GM18868 (cell line): Measurements from ENCODE around the gene HOMER2.

Source experiments
- ATAC-seq: cut with Tn5 transposase; IDR thresholded peaks from one replicate; pipeline ENCODE4 v1.9.1; 2021; ENCODE audit warnings: mild to moderate bottlenecking, moderate library complexity; ENCODE audit not compliant: unreplicated experiment

The HOMER2 gene

GRCh38 chr15:82933576-82933975 lies 18.9 kb downstream of the HOMER2 start:
- ATAC-seq = no peak

DNA sequence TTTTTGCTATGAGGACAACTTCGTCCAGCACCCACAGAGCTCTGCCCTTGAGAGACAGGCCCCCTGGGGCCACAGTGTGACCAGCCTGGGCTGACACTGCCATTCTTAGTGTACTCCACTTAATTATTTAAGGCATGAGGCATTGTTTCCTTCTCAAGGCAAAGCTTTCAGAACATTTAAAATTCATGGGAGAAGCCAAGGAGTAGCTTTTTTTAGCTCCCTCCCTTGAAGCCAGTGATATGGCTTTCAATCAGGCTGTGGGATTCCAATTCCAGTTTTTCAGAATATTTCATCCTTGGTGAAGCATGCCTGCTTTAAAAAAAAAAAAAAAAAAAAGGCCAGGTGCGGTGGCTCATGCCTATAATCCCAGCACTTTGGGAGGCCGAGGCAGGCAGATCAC lies 21.3 kb downstream of the HOMER2 start:
- ATAC-seq = no peak

DNA sequence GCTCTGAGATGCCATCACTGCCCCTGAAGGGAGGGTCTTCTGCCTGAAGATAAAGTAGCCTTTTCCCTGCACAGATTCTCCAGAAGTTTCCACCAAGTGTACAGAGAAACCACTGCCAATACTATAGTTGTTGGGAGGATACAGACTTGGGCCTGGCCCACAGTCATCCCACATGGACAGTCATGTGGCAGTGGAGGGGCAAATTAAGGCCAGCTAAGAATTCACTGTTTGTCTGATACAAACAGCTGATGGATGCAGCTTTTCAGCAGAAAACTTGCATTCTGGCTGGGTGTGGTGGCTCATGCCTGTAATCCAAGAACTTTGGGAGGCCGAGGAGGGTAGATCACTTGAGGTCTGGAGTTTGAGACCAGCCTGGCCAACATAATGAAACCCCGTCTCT lies 22.1 kb downstream of the HOMER2 start:
- ATAC-seq = no peak

DNA sequence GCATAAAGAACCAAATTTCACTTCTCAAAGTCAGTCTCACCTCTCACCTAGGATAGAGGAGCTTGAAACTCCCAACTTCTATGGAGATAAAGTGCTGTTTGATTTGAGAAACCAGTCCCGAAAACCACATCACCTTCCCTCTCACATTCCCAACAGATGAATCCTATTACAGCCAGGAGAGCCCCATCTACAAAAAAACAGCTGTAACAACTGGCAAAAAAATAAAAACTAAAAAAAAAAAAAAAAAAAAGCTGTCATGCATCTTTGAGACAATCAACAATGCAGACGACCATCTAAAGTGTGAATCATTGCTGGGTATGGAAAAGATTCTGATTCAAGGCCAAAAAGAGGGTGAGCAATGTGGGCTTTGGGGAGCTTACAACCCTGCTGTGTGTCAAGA lies 23.8 kb downstream of the HOMER2 start:
- ATAC-seq = no peak

DNA sequence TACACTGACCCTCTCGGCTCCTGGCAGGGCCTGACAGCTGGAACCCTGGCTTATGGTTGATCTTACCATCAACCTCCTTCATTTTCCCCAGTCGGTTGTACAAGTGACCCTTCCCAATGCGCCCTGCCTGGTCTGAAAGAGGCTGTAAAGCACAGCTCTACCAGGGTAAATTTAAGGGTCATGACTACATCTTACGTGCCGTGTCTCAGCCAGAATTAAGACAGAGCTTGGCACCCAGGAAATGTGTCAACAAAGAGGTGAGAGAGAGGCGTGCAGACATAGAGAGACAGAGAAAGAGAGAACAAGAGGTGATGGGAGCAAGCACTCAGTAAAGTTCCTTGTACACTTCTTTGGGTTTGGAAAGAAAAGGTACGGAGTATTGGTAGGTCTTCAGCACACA lies 28.8 kb downstream of the HOMER2 start:
- ATAC-seq = no peak

- ATAC-seq = no peak
Observed at GRCh38 chr15:82922737-82923136, 29.8 kb downstream of the HOMER2 start.

GRCh38 chr15:82921939-82922338 lies 30.6 kb downstream of the HOMER2 start:
- ATAC-seq = no peak

GRCh38 chr15:82921242-82921641 lies 31.3 kb downstream of the HOMER2 start:
- no peak for ATAC-seq

GRCh38 chr15:82919231-82919886 lies 33.2 kb downstream of the HOMER2 start:
- no peak for ATAC-seq

GRCh38 chr15:82918607-82919230 lies 33.8 kb downstream of the HOMER2 start:
- no peak for ATAC-seq

- no peak for ATAC-seq
Observed at GRCh38 chr15:82918162-82918561, 34.4 kb downstream of the HOMER2 start.

DNA sequence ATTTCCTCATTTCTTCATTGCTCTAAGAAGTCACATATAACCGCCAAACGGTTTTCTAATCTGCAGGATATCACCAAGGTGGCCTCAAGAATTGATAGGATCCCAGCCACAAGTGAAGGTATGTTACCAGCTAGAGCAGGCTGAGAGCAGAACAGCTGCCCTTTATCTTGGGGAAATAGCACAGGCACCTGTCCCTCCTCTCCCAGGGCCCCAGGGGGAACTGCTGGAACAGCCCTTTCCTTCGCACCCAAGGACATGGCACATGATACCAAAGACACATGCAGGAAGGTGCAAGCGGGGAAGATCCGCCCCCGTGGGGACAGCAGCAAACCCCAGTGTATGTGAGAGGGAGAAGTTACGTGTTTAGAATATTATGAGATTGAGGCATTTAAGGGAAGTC lies 35.3 kb downstream of the HOMER2 start:
- no peak for ATAC-seq

- ATAC-seq = no peak
Observed at GRCh38 chr15:82916161-82916952, 36.2 kb downstream of the HOMER2 start.

GRCh38 chr15:82914396-82914795 lies 38.1 kb downstream of the HOMER2 start:
- ATAC-seq = no peak

GRCh38 chr15:82911458-82911857 lies 41.1 kb downstream of the HOMER2 start:
- no peak for ATAC-seq

DNA sequence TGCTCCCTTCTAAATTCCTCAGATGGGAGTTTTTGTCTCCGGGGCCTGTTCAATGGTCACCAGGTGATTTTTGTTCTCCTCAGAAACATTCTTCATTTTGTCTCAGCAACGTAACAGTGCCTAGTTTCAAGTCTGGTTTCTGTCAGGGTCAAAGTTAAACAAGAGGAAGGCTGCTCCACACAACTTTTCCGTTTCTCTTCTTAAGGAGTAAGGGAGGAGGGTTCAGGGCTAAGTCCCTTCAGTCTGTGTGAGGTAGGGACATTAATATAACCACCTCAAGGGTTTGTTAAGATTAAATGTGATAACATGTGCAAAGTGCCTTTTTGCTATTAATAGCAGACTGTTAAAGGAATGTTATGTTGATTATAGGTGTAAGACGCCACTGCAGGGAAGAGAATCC lies 41.8 kb downstream of the HOMER2 start:
- ATAC-seq = no peak

DNA sequence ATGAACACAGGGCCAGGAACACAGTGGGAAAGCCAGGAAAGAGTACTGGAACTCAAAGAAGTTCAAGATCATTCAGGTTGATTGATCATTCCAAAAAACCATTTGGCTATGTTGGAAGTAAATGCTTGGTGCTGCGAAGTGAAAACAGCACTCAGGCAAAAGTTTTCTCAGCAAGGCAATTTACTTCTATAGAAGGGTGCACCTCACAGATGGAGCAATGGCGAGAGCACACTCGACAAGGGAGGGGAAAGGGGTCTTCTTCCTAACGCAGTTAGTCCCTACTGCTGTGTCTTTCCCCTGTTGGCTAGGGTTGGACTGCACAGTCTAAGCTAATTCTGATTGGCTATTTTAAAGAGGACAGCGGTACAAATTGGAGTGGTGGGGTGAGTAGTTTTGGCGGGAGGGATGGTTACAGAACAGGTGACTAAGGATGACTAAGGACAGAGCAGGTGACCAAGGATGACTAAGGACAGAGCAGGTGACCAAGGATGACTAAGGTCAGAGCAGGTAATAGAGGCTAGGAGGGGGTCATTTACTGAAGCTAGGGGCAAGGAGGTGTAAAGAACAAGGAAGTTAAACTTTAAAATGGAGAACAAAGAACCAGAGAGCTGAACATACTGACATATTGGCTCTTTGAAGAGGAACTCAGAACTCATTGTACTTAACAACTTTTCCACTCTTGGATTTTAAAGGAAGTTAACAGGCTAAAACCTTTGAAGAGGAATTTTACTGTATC lies 43.3 kb downstream of the HOMER2 start:
- no peak for ATAC-seq

DNA sequence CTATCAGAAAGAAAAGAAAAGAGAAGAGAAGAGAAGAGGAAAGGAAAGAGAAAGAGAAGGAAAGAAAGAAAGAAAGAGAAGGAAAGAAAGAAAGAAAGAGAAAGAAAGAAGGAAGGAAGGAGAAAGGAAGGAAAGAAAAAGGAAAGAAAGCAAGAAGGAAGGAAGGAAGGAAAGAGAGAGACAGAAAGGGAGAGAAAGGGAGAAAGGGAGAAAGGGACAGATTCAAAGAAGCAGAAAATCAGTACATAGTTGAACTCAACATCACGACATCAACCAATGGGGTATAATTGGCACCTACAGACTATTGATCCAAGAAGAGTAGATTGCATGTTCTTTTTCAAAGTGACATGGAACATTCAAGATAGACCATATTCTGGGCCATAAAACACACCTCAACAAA lies 45.2 kb downstream of the HOMER2 start:
- ATAC-seq = no peak

DNA sequence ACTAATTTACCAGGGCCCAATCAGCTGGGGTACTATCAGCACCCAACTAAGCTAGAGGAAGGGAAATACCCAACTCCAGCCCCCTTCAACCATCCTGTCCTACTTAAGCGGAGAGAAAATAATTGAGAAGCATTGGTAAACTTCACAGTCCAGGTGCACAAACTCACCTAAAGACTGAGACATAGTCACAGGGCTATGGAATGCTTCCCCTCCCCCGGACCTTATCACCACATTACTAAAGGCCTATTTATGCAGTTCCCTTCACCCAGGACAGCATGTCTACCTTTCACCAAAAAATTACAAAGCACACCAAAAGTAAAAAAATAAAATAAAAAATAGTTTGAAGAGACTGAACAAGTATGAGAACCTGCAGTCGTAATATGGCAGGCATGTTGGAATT lies 47.9 kb downstream of the HOMER2 start:
- ATAC-seq = no peak

- no peak for ATAC-seq
Observed at GRCh38 chr15:82903511-82903910, 49.0 kb downstream of the HOMER2 start.

- ATAC-seq = no peak
Observed at GRCh38 chr15:82901114-82901805, 51.3 kb downstream of the HOMER2 start.
